GM12878 (cell line): ENCODE data around the gene COL5A1.

Experiments
- CHD1 ChIP-seq: IDR thresholded peaks from 2 replicates; pipeline ENCODE4 v1.6.1; 2012; ENCODE audit warnings: low read depth, low read length, improper control_type of control experiment
- JUND ChIP-seq: IDR thresholded peaks from 2 replicates; pipeline ENCODE4 v1.6.1; 2012; ENCODE audit warnings: low read depth, mild to moderate bottlenecking, low read length, improper control_type of control experiment, moderate library complexity
- POLR2A ChIP-seq: IDR thresholded peaks from 2 replicates; pipeline ENCODE4 v1.6.1; 2011; ENCODE audit warnings: low read depth, mild to moderate bottlenecking, low read length
- RAD21 ChIP-seq: IDR thresholded peaks from 2 replicates; pipeline ENCODE4 v1.6.1; 2011; ENCODE audit warnings: mild to moderate bottlenecking, low read depth, low read length, moderate library complexity; ENCODE audit not compliant: insufficient read depth
- RFX5 ChIP-seq: IDR thresholded peaks from 2 replicates; pipeline ENCODE4 v1.6.1; 2011; ENCODE audit warnings: low read depth, low read length, improper control_type of control experiment
- SPI1 ChIP-seq: IDR thresholded peaks from 2 replicates; pipeline ENCODE4 v1.6.1; 2011; ENCODE audit warnings: low read depth, mild to moderate bottlenecking, low read length, moderate library complexity, borderline replicate concordance; ENCODE audit not compliant: insufficient read depth
- TAF1 ChIP-seq: IDR thresholded peaks from 2 replicates; pipeline ENCODE4 v1.6.1; 2011; ENCODE audit warnings: mild to moderate bottlenecking, low read depth, low read length, borderline replicate concordance
- ZNF207 ChIP-seq: fragments of 450-650 bp; IDR thresholded peaks from 2 replicates; pipeline ENCODE4 v1.6.1; 2014; ENCODE audit warnings: antibody characterized with exemption, mild to moderate bottlenecking, borderline replicate concordance
- TF ChIP-seq, protein P1 (sequence below), 3 experiments: IDR thresholded peaks in 2 of 3; conservative IDR thresholded peaks in 1 of 3; 2 replicates each; pipeline ENCODE4 v1.5.1; 2011; ENCODE audit warnings: low read depth in 3 of 3, low read length in 3 of 3, mild to moderate bottlenecking in 3 of 3, control low read depth in 2 of 3, moderate library complexity in 2 of 3, inconsistent platforms in 1 of 3, mixed read lengths in 1 of 3; ENCODE audit not compliant: control insufficient read depth in 2 of 3, insufficient read depth in 1 of 3; ENCODE audit errors: extremely low read depth in 1 of 3

DNA sequence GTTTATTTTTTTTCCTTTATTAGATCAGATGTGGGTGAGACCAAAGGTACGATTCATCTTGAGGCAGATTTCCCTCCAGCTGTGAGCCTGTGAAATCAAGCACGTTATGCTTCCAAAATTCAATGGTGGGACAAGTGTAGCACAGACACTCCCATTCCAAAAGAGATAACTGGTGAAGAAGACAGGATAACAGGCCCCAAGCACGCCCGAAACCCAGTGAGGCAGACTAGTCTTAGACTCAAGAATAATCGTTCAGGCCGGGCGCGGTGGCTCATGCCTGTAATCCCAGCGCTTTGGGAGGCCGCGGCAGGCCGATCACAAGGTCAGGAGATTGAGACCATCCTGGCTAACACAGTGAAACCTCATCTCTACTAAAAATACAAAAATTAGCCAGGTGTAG lies 36.8 kb upstream of the COL5A1 start:
- TF ChIP-seq CHD1 (no peak), RAD21 (no peak), ZNF207 (no peak), POLR2A (no peak), SPI1 (no peak), TAF1 (no peak), RFX5 (no peak), JUND (no peak)
- TF ChIP-seq, protein P1, sequence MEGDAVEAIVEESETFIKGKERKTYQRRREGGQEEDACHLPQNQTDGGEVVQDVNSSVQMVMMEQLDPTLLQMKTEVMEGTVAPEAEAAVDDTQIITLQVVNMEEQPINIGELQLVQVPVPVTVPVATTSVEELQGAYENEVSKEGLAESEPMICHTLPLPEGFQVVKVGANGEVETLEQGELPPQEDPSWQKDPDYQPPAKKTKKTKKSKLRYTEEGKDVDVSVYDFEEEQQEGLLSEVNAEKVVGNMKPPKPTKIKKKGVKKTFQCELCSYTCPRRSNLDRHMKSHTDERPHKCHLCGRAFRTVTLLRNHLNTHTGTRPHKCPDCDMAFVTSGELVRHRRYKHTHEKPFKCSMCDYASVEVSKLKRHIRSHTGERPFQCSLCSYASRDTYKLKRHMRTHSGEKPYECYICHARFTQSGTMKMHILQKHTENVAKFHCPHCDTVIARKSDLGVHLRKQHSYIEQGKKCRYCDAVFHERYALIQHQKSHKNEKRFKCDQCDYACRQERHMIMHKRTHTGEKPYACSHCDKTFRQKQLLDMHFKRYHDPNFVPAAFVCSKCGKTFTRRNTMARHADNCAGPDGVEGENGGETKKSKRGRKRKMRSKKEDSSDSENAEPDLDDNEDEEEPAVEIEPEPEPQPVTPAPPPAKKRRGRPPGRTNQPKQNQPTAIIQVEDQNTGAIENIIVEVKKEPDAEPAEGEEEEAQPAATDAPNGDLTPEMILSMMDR (IDR thresholded peaks at IDR 0.05 in 2 of 3, conservative IDR thresholded peaks at IDR 0.05 in 1 of 3; ENCODE audit: control insufficient read depth in 2 of 3, extremely low read depth in 1 of 3, insufficient read depth in 1 of 3, low read depth in 3 of 3, low read length in 3 of 3) = no peak
